RWPE1 (cell line): ENCODE measurements around the gene LIPC.

Experiments
- CTCF ChIA-PET: fragments of 350-600 bp; sonication (Branson Sonifier 250); formaldehyde crosslinking; extraction: SDS; loops from one replicate; lab custom pipeline; 2021; lab: Yijun Ruan, JAX
- POLR2A ChIA-PET: fragments of 400-600 bp; formaldehyde crosslinking; extraction: SDS; loops from one replicate; lab custom pipeline; 2020; ENCODE audit warnings: antibody characterized with exemption; ENCODE audit not compliant: low non-redundant PET; lab: Yijun Ruan, JAX
- DNase-seq: peaks from one replicate; pipeline ENCODE4 v3.0.0; 2012; ENCODE audit warnings: low spot score
- H3K27ac ChIP-seq: fragments of 450-650 bp; 2 replicates; pipeline ENCODE4 v1.5.1; 2017
- TF ChIP-seq, protein P1 (sequence below): fragments of 450-650 bp; conservative IDR thresholded peaks from 2 replicates; pipeline ENCODE4 v1.5.1; 2017; ENCODE audit warnings: low read depth, mild to moderate bottlenecking

Gene LIPC

GRCh38 chr15:58432401-58432800 is 610 bp downstream of the LIPC start:
- TF ChIP-seq, protein P1, sequence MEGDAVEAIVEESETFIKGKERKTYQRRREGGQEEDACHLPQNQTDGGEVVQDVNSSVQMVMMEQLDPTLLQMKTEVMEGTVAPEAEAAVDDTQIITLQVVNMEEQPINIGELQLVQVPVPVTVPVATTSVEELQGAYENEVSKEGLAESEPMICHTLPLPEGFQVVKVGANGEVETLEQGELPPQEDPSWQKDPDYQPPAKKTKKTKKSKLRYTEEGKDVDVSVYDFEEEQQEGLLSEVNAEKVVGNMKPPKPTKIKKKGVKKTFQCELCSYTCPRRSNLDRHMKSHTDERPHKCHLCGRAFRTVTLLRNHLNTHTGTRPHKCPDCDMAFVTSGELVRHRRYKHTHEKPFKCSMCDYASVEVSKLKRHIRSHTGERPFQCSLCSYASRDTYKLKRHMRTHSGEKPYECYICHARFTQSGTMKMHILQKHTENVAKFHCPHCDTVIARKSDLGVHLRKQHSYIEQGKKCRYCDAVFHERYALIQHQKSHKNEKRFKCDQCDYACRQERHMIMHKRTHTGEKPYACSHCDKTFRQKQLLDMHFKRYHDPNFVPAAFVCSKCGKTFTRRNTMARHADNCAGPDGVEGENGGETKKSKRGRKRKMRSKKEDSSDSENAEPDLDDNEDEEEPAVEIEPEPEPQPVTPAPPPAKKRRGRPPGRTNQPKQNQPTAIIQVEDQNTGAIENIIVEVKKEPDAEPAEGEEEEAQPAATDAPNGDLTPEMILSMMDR: no peak
- ChIA-PET CTCF (no interaction called here), POLR2A (no interaction called here)
- DNase-seq: no peak
- H3K27ac ChIP-seq: no peak overlapping the region

DNA sequence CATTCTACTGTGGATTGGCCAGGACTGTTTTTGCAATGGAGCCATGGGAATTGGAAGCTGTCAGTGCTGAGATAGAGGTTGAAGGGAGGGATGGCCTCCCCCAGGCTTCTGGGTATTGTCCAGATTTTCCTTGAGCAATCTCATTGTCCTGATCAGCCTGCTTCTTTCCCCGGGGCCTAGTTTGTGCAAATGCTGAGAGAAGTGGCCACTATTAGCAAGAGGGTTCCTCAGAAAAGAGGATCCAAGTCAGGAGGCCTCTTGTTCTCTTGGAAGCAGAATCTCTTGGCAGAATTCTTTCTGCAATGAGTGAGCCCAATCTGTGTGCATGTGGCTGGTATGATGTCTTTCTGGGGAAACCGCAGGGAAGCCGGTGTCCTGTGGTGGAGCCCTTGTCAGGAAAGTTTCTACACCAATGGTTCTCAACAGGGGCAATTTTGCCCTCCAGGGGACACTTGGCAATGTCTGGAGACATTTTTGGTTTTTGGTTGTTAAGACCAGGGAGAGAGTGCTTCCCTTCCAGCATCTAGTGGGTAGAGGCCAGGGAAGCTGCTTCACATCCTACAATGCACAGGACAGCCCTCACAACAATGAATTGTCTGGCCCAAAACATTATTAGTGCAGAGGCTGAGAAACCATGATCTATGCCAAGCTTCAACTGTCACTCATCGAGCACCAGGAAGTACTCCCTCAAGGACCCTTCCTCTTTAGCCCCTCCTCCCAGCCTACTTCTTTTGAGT is 2.0 kb downstream of the LIPC start:
- no peak for DNase-seq
- CTCF ChIA-PET: no interaction called here
- POLR2A ChIA-PET: no interaction called here
- no peak overlapping the region for H3K27ac ChIP-seq
- TF ChIP-seq, protein P1: no peak

- DNase-seq: no peak
- H3K27ac ChIP-seq: no peak overlapping the region
- CTCF ChIA-PET: interaction anchor here (0.5 to 0.6 kb wide), 3 partner anchors 112 to 441 kb away, joined by 3 read pairs; no protein-coding TSS in a partner anchor
- POLR2A ChIA-PET: no interaction called here
- TF ChIP-seq, protein P1: no peak
Measured at GRCh38 chr15:58434334-58434875, 2.6 kb downstream of the LIPC start.

DNA sequence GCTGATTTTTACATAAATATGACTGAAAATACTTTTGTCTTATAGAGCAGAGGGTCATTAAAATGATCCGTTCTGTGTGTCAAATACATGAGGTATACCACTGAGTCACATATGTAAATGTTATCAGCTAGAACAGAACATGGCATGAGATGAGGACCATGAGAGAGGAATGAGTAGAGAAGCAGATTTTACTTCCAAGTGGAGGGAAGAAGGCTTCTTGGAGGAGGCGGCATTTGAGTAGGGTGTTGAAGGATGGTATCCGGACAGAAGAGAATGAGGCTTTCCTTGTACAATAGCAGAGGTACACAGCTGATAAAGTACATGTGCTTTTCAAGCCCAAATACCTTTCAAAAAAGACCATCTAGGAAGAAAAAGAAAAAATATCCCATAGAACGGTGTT is 4.8 kb downstream of the LIPC start:
- ChIA-PET CTCF (no interaction called here), POLR2A (no interaction called here)
- no peak for DNase-seq
- no peak overlapping the region for H3K27ac ChIP-seq
- TF ChIP-seq, protein P1: no peak

- DNase-seq: no peak
- TF ChIP-seq, protein P1: no peak
- ChIA-PET CTCF (no interaction called here), POLR2A (interaction anchor here (0.6 kb wide), 1 partner anchor 291 kb away, joined by 3 read pairs; no protein-coding TSS in a partner anchor)
- no peak overlapping the region for H3K27ac ChIP-seq
Measured at GRCh38 chr15:58437531-58438105, 5.8 kb downstream of the LIPC start.

GRCh38 chr15:58438111-58438510 is 6.3 kb downstream of the LIPC start:
- ChIA-PET CTCF (interaction anchor here (0.6 kb wide), 1 partner anchor 144 kb away, joined by 4 read pairs; no protein-coding TSS in a partner anchor), POLR2A (no interaction called here)
- no peak overlapping the region for H3K27ac ChIP-seq
- TF ChIP-seq, protein P1: no peak
- no peak for DNase-seq
